Measurements from ENCODE around the gene MCCC2. TPM values are rescaled to one million over a fixed set of nuclear protein-coding genes. Genes with fewer than 3 reads are reported as not detected.
"Not testable (repeated sequence)": the region's sequence is repeated elsewhere in the genome, so short reads cannot be mapped to it uniquely, and the experiment has no call there.

MCCC2 gene
- total RNA-seq, 2 donors from 2014 or later = 32.1 to 64.8 TPM

GRCh38 chr5:71652803-71653543, 65.8 kb downstream of the MCCC2 start:
- Histone ChIP-seq H3K9me3 (no peaks in the 10 kb centered on the region), H3K27ac (peak overlapping the region; percentile 53 to 84), H3K4me3 (peak overlapping the region; percentile 21), H3K36me3 (peaks cover 29% of the 10 kb centered on the region), H3K4me1 (ENCODE audit: control insufficient read depth in 1 of 2, low read depth in 2 of 2) (peaks cover 5 to 15% of the 10 kb centered on the region in 2 donors), H3K27me3 (replicated peaks; ENCODE audit: insufficient read depth) (no peaks in the 10 kb centered on the region)
- DNase-seq (ENCODE audit: low spot score) (no peak), ATAC-seq (ENCODE audit: insufficient number of reproducible peaks, low FRiP score, low read depth) (peak; percentile 61)
- TF ChIP-seq CTCF (IDR thresholded peaks at IDR 0.05) = no peak

GRCh38 chr5:71658916-71659662, 71.9 kb downstream of the MCCC2 start:
- H3K27me3 ChIP-seq (replicated peaks; ENCODE audit: insufficient read depth) = no peaks in the 10 kb centered on the region
- DNase-seq (ENCODE audit: low spot score) (no peak), ATAC-seq (ENCODE audit: insufficient number of reproducible peaks, low FRiP score, low read depth) (no peak)
- peaks cover 5 to 15% of the 10 kb centered on the region in 2 donors for H3K4me1 ChIP-seq (ENCODE audit: control insufficient read depth in 1 of 2, low read depth in 2 of 2)
- H3K36me3 ChIP-seq = peaks cover 21% of the 10 kb centered on the region
- no peak overlapping the region for H3K4me3 ChIP-seq
- H3K27ac ChIP-seq = no peak overlapping the region
- TF ChIP-seq CTCF (IDR thresholded peaks at IDR 0.05) = no peak
- no peaks in the 10 kb centered on the region for H3K9me3 ChIP-seq

GRCh38 chr5:71662381-71662780, 75.2 kb downstream of the MCCC2 start:
- no peaks in the 10 kb centered on the region for H3K9me3 ChIP-seq
- peaks cover 10% of the 10 kb centered on the region for H3K36me3 ChIP-seq
- no peak for TF ChIP-seq CTCF (IDR thresholded peaks at IDR 0.05)
- DNase-seq (ENCODE audit: low spot score) (no peak), ATAC-seq (ENCODE audit: insufficient number of reproducible peaks, low FRiP score, low read depth) (no peak)
- no peak overlapping the region for H3K4me3 ChIP-seq
- no peaks in the 10 kb centered on the region for H3K27me3 ChIP-seq (replicated peaks; ENCODE audit: insufficient read depth)
- no peak overlapping the region for H3K27ac ChIP-seq
- H3K4me1 ChIP-seq (ENCODE audit: control insufficient read depth in 1 of 2, low read depth in 2 of 2) = peaks cover 5 to 15% of the 10 kb centered on the region in 2 donors

- no peaks in the 10 kb centered on the region for H3K9me3 ChIP-seq
- DNase-seq (ENCODE audit: low spot score) (no peak), ATAC-seq (ENCODE audit: insufficient number of reproducible peaks, low FRiP score, low read depth) (no peak)
- peaks cover 5 to 15% of the 10 kb centered on the region in 2 donors for H3K4me1 ChIP-seq (ENCODE audit: control insufficient read depth in 1 of 2, low read depth in 2 of 2)
- no peak overlapping the region for H3K27ac ChIP-seq
- no peaks in the 10 kb centered on the region for H3K27me3 ChIP-seq (replicated peaks; ENCODE audit: insufficient read depth)
- no peak for TF ChIP-seq CTCF (IDR thresholded peaks at IDR 0.05)
- H3K4me3 ChIP-seq = no peak overlapping the region
- no peaks in the 10 kb centered on the region for H3K36me3 ChIP-seq
These were observed 76.2 kb downstream of the MCCC2 start for GRCh38 chr5:71663191-71663969.

- H3K27me3 ChIP-seq (replicated peaks; ENCODE audit: insufficient read depth); ATAC-seq (ENCODE audit: insufficient number of reproducible peaks, low FRiP score, low read depth): not testable (repeated sequence)
These were observed 77.5 kb downstream of the MCCC2 start for GRCh38 chr5:71664615-71665014.

More at GRCh38 chr5:71664615-71665014, 77.5 kb downstream of the MCCC2 start:
- H3K36me3 ChIP-seq; H3K4me3 ChIP-seq; H3K27ac ChIP-seq; H3K9me3 ChIP-seq; DNase-seq (ENCODE audit: low spot score): not testable (repeated sequence)
- H3K4me1 ChIP-seq (ENCODE audit: control insufficient read depth in 1 of 2, low read depth in 2 of 2) = peaks cover 5 to 15% of the 10 kb centered on the region in 2 donors

Measured in thoracic aorta (tissue), 2 donors.